HG02763 (cell line): ENCODE measurements around the gene RBM47.

ENCODE experiments used
- ATAC-seq: cut with Tn5 transposase; IDR thresholded peaks from one replicate; pipeline ENCODE4 v1.9.1; 2021; ENCODE audit warnings: mild to moderate bottlenecking, moderate library complexity; ENCODE audit not compliant: unreplicated experiment

The RBM47 gene

DNA sequence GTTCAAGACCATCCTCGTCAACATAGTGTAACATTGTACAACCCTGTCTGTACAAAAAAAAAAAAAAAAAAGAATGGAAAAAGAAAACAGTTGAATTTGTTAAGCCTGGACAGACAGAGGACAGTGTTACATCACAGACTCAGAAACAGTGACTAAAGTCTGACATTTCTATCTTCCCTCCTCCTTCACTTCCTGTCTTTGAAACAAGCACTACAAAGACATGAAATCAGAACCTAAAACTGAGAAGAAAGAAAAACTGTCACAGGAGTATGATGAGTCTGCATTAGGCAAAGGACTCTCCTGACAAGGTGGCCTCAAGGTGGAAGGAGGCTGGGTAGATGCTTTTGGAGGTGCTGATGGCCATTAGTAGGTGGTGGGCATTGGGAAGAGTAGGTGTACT, 126.7 kb downstream of the RBM47 start:
- ATAC-seq, result no peak

DNA sequence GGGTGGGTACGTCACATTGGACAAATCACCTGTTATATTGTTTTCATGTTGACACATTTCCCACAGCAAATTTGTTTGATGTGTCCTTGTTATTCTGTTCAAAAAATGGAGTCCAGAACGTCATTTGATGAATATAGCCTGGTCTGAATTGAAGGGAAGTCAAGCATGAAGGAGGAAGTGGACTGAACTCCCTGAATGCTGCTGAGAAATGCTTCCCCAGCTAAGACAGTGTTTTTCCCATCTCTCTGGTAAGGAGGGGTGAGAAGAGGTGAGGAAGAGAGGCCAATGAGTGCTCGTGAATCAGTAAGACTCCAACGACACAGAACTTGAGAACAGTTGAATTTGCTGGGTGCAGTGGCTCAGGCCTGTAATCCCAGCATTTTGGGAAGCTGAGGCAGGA, 127.4 kb downstream of the RBM47 start:
- ATAC-seq, result no peak

DNA sequence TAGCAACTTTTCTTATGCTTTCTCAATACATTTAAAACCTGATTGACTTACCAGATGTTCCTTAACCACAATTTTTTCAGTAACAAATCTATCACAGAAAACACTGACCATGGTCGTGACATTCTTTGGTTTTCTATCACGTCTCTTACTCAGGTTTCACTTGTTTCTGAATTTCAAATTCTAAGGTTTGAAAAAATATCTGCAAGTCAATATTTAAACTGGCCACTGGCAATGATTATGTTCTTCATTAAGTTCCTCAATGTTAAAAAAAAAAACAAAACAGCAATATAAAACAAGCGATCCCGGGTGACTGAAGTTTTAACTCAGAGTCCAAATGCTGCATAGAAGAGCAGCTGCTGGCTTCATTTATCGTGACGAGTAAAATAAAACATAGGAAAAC, 128.9 kb downstream of the RBM47 start:
- ATAC-seq, result no peak

DNA sequence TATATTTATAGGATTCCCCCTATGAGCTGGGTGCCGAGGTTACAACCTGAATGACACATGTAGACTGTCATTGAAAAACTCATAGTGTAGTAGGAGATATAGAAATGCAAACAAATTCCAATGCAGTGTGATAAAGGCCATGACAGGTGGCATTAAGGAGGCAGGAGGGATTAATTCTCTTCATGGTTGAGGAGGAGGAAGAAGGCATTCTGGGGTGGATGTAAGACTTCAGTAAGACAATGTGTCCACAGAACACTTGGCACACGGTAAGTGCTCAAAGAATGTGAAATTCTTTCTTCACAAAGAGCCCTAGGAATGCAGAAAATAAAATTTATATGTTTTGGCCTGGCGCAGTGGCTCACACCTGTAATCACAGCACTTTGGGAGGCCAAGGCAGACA, 136.5 kb downstream of the RBM47 start:
- no peak for ATAC-seq

DNA sequence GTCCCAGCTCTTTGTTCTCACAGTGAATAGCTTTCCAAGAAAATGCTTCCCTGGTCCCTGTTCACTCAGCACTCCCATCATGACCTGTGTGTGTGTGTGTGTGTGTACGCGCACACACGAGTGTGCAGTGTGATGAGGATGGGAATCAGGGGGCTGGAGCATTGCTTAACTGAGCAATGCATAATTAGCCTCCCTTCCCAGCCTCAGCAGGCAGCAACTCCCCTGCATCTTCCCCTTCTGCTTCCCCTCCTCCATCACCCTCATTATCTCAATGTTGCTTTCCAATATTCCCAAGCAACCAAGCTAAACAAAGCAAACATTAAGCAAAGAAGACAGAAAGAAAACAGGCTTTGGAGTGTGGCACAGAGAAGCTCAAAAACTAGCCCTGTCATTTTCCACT, 137.0 kb downstream of the RBM47 start:
- ATAC-seq, result no peak

DNA sequence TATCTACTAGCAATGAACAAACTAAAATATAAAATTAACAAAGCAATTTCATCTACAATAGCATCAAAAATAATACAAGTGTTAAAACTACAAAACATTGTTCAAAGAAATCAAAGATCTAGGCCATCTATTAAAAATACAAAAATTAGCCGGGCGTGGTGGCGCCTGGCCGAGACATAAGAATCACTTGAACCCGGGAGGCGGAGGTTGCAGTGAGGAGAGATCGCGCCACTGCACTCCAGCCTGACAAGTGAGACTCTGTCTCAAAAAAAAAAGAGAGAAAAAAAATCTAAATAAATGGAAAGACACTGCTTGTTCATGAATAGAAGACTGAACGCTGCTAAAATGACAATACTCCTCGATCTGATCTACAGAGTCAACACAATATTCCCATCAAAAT, 139.2 kb downstream of the RBM47 start:
- ATAC-seq, result no peak

DNA sequence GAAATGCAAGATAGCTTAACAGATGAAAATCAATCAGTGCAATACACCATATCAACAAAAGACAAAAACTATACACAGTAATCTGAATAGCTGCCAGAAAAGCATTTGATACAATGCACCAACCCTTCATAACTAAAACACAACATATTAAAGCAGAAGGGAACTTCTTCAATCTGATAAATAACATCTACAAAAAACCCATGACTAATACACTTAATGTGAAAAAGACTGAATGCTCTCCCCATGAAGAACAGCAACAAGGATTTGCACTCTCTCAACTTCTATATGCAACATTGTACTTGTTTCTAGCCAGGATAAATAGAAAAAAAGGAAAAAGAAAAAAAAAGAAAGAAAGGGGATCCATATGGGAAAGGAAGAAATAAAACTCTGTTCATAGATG, 139.7 kb downstream of the RBM47 start:
- ATAC-seq, result no peak

DNA sequence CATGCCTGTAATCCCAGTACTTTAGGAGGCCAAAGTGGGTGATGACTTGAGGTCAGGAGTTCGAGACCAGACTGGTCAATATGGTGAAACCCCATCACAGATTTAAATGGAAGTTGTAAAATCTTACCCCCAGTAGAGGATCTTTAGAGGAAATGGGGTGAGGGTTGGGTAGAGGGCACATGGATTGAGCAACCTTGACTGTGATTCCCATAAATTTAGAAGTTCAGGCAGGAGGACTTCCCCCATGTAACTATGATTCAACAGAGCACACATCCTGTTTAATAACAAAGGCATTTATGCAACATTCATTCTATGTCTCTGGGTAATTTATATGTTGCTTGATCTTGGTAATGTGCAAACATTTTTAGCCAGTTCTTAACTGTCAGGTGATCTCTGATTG, 143.1 kb downstream of the RBM47 start:
- ATAC-seq, result no peak

DNA sequence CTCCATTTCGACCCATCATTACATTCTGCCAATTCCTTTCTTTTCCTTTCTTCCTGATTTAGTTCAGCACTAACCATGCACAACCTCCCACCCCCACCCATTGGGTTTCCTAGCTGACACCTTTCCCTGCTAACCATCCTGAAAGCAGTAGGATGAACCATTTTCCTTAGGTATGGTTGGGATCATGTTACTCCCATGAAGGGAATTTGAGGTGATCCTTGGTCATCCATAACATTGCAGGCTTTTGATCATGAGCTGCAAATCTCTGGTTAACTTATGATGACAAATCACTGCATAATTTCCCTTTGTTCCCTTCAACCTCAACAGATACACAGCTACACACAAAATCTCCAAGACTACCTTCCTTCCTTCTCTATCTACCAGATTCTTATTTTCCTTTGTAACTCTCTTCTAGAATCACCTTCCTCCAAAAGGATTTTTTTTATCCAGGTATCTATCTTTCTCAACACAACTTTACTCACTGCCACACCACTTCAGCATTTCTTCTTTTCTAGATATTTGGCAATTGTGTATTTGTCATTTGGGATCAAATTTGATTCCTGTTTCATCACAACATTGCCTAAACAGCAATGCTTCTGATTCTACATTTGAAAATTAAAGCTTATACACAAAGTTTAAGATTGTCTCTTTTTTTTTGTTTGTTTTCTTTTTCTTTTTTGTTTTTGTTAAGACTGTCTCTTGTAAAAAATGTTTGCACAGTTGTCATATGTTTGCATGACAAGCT, 145.1 kb downstream of the RBM47 start:
- no peak for ATAC-seq

DNA sequence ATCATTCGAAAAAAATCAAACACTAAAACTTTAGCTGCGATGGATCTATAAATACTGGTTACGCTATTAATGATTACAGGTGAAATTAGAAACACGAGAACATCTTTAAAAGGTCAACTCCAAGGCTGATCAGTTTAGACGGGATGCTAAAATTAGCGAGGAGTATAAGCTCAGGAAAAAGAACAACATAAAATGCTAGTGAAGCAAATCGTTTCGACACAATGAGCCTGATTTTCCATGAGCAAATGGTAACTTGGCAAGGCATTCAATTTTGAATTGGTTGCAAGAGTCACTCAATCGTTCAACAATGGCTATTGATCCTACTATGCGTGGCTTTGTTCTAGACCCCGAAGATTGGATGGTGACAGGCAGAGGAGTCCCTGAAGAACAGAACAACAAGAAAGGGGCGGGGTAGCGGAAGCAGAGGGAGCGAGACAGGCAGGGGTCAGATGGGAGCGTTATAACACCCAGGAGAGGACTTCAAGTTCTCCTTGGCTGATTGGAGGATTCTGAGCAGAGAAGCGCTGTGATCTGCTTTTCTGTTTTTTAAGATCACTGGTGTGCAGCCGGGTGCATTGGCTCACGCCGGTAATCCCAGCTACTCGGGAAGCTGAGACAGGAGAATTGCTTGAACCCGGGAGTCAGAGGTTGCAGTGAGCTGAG, 146.5 kb downstream of the RBM47 start:
- ATAC-seq, result no peak

DNA sequence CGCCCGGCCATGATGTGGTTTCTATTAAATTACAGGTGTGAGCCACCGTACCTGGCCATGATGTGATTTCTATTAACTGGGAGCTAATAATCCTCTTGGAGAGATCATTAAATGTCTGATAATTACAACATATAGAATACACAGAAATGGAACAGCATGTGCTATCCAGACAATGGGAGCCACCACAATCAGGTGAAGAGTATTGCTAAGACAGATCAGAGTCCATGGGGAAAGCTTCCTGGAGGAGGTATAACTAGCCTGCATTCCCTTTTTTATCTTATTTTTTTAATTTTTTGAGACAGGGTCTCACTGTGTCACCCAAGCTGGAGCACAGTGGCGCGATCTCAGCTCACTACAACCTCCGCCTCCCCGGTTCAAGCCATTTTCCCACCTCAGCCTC, 147.7 kb downstream of the RBM47 start:
- ATAC-seq, result no peak

DNA sequence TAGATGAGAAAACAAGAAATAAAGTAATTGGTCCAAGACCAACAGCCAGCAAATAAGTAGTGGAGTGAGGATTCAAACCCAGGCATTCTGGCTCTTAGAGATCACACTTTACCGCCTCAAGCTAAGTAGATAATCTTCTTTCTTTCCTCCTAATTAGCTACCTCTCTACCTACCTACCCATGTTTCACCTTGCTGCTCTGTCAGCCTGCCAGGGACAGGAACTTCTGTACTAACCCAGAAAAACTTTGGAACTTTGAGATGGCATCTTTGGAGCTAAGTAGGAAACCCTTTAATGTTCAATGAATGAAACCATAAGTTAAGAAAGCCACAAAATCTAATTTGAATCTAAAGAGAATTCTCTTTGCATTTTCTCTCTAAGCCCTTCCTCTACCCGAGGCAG, 149.4 kb downstream of the RBM47 start:
- no peak for ATAC-seq

DNA sequence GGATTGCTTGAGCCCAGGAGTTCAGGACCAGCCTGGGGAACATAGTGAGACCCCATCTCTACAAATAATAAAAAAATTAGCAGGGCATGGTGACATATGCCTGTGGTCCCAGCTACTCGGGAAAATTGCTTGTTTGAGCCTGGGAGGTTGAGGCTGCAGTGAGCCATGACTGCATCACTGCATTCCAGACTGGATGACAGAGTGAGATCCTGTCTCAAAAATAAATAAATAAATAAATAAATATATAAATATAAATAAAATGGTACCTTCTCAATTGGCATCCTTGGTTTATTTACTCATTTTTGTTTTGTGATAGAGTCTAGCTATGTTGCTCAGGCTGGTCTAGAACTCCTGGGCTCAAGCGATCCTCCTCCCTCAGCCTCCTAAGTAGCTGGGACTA, 150.3 kb downstream of the RBM47 start:
- ATAC-seq, result no peak

DNA sequence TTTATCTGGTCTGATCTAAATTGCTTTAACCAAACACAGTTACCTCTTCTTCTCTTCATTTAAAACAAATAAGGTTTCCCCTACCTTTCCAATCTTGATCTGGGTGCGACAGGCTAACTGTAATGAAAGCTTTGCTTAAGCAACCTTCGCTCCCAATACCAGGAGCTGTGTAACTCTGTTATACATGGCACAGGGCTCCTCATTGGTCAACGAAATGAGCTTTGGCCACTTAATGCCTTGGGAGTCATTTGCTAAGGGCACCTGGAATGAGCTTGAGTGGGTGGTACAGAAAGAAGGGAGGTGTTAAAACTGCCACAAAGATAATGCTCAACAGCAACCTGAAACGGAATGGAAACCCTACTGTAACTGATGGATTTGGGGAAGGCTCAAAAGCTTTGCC, 154.1 kb downstream of the RBM47 start:
- no peak for ATAC-seq

DNA sequence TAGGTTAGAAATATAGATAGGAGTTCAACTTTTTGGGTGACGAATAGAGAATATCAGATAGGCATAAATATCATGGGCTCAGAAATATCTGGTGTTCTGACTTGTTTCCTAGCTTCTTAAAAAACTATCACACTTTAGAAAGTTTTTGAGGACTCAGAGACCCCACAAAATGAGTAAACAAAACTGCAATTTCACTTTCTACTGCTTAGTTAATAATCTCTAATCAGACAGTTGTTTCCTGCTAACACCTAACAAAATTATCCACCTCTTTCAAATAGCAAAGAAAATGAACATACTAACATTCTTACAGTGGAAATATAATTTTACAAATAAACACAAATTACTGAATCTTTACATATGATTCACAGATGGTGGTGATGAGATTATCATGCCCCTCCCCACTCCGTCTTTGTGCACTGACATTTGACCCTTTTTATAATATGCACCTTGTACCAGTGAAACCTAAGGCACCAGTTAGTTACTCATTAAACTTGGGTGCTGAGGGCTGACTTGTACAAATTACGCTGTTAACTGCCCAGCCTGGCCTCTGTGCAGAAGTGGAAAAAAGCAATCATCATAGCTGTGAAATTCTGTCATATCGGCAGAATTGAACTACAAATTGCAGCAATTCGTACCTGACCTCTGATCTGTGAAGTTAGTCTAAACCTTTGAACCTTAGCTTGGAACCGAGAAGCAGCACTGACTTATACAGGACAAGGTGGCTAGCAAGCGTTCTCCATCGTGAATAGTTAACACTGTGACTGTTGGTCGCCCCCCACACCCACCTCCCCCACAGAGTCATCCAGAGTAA, 155.9 kb downstream of the RBM47 start:
- peak; percentile 76 for ATAC-seq

DNA sequence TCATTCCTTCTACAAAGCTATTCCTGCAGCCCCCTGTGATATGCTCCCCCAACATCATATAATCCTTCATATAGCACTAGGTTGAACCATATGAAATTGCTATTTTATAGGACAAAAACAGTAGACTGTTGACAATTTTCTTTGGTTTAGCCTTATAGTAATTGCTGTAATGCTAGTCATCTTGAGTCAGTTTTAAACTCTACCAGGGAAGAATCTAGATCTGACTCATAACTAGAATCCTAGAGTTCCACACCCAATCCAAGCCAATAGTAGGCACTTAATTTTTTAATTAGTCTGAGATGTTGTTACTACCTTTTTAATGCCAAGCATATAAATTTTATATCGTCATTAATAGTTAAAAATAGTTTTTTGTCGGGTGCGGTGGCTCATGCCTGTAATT, 157.7 kb downstream of the RBM47 start:
- no peak for ATAC-seq

DNA sequence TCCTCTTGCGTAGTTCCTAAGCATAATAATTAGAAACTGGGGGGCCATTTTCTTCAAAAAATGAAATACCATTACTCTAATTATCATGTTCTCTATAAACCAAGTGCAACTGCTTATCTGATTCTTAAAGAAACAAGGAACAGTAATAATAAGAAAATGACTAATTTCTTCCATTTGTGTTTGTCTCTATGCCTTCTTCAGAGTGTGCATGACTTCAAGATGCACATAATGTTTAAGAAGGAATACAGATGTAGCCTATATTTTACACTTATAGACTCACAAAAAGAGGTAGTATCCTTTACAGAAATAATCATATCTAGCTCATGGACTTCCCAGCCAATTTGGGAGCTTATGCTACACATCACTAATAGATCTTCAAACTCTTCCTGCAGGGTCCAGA, 162.9 kb downstream of the RBM47 start:
- ATAC-seq, result no peak

DNA sequence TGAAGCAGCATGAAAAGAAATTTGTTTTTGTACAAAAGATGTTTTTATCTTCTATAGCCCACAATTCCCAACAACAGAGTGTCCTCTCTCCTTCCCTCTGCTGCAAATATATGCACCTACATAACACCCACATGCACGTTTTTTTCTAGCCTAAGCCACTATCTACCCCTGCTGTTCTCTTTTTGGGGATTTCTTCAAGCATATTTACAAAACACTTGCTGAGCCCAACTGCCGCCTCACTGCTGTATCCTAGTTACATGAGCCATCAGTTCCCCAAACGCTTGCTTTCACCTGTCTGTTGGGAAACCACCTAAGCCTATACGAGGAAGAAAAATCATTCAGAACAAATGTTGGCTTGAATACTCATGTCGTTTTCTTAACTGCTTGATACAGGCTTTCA, 167.3 kb downstream of the RBM47 start:
- ATAC-seq, result peak; percentile 73

DNA sequence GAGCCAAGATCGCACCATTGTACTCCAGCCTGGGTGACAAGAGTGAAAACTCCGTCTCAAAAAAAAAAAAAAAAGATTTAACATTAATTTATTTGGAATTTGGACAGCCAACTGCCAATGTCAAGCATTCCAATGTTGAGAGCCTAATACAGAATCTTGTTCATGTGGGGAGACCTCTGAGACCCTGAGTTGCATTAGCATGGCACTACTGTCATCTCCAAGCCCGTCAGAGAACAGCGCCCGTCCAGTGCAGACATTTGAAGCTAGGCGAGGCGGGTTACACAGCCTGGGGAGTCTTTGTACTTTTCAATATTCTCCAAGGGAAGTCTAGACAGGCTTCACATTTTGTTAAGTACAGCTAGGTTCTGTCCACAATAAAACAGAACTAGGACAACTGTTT, 167.8 kb downstream of the RBM47 start:
- no peak for ATAC-seq

DNA sequence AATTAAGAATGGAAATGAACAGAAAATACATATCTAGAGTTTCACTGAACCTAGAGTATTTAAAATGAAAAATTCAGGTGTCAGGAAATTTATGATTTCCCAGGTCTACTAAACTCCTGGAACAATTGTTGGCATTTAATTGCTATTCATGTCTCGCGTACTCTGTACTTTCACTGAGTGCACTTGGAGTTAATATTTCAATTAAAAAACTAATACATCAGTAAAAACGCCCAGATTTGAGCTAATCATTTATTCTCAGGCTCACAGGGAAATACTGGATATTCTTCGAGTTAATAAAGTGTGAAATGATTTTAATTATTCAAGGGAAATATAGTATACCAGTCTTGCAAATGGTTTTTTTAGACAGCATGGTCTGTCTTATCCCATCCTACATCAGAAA, 168.6 kb downstream of the RBM47 start:
- no peak for ATAC-seq

DNA sequence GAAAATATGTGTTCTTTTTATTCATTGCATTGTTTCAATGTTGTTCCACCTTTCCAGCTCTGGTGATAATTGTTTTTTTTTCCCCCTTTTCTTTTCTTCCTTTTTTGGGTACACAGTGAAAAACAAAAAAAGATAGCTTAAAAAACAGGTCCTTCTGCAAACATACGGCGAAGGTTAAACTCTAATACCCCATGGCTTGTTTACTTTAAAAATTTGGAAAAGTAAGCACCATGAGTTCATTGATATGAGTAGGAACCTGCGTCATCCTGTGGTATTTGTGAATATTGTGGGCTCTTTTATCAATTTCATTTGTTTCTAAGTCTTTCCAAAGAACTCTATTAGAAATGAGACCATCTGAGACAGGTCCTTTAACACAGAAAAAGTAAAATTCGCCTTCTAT, 171.0 kb downstream of the RBM47 start:
- ATAC-seq, result no peak

DNA sequence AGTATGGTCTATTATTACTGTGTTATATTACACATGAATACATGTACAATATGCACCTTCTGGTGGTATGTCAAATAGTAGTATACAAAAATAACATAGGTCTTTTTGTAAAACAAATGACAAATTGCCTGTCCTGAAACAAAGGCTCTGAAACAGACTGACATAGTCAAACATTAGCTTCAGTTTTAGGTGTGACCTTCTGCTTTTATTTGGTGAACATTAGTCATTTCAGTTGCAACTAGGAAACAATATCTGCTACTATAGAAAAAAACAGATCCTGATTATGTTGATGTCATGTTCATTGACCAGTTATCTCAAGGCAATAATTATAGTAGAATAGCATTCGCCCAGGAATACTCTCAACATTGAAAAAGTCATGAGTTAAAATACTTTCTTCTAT, 171.6 kb downstream of the RBM47 start:
- ATAC-seq, result no peak
